Urinary bladder (tissue), 4 donors: ENCODE measurements around the gene GPR148. TPM values are rescaled to one million over a fixed set of nuclear protein-coding genes. Genes with fewer than 3 reads are reported as not detected.

ENCODE experiments used
- DNase-seq: peaks from one replicate; pipeline ENCODE4 v3.0.0-alpha.2; 2015; ENCODE audit errors: extremely low spot score
- H3K27ac ChIP-seq: one replicate; pipeline ENCODE4 v1.5.1; 2013; ENCODE audit warnings: low read depth, mild to moderate bottlenecking, moderate library complexity
- H3K36me3 ChIP-seq: one replicate; pipeline ENCODE4 v1.6.1; 2013; ENCODE audit warnings: mild to moderate bottlenecking, moderate library complexity; ENCODE audit not compliant: insufficient read depth
- H3K4me1 ChIP-seq: one replicate; pipeline ENCODE4 v1.6.1; 2013; ENCODE audit warnings: mild to moderate bottlenecking, moderate library complexity; ENCODE audit not compliant: insufficient read depth
- H3K4me3 ChIP-seq: one replicate; pipeline ENCODE4 v1.5.1; 2013; ENCODE audit warnings: low read depth, low read length
- WGBS: extraction: QIAGEN DNeasy Blood & Tissue Kit; methylation state at CpG from one replicate; pipeline ENCODE4 v1.1.7; 2013; 5-methylcytosine and 5-hydroxymethylcytosine counted together
- polyA plus RNA-seq: library from polyadenylated mRNA; stranded (reverse); fragments of 200-250 nt; gene quantifications from one replicate; pipeline ENCODE4 v1.2.3, GENCODE V29; 2013
- total RNA-seq: library from RNA; depleted of rRNA; stranded (reverse); fragments of >200 nt; gene quantifications from one replicate; pipeline ENCODE4 v1.2.3, GENCODE V29; 2014
- donor health status: healthy with polysubstance abuse.
- donor health status: healthy.

Gene GPR148
- total and polyA plus RNA-seq, 2 donors, result not detected

- H3K36me3 ChIP-seq, result no peaks in the 10 kb centered on the region
- H3K27ac ChIP-seq, result no peak overlapping the region
- 63% methylated on average over 10 of the region's 10 CpGs for WGBS
- DNase-seq, result no peak
- H3K4me3 ChIP-seq, result no peak overlapping the region
- H3K4me1 ChIP-seq, result no peaks in the 10 kb centered on the region
These were observed 31.3 kb downstream of the GPR148 start for GRCh38 chr2:130759906-130760753.

- Histone ChIP-seq H3K4me1 (no peaks in the 10 kb centered on the region), H3K4me3 (no peak overlapping the region), H3K36me3 (no peaks in the 10 kb centered on the region), H3K27ac (no peak overlapping the region)
- no peak for DNase-seq
- WGBS, result 73% methylated on average over 14 of the region's 14 CpGs
These were observed 32.2 kb downstream of the GPR148 start for GRCh38 chr2:130760754-130761751.

- WGBS, result 80% methylated on average over 37 of the region's 37 CpGs
These were observed 33.4 kb downstream of the GPR148 start for GRCh38 chr2:130762031-130762909.

GRCh38 chr2:130762910-130763385 lies 34.1 kb downstream of the GPR148 start:
- H3K27ac ChIP-seq, result no peak overlapping the region
- no peaks in the 10 kb centered on the region for H3K36me3 ChIP-seq
- no peaks in the 10 kb centered on the region for H3K4me1 ChIP-seq
- no peak overlapping the region for H3K4me3 ChIP-seq
- no peak for DNase-seq
- 85% methylated on average over 22 of the region's 22 CpGs for WGBS

More at GRCh38 chr2:130762031-130762909, 33.4 kb downstream of the GPR148 start:
- no peak overlapping the region for H3K27ac ChIP-seq
- no peaks in the 10 kb centered on the region for H3K36me3 ChIP-seq
- H3K4me1 ChIP-seq, result no peaks in the 10 kb centered on the region
- no peak for DNase-seq
- no peak overlapping the region for H3K4me3 ChIP-seq

- H3K27ac ChIP-seq, result no peak overlapping the region
- 86% methylated on average over 12 of the region's 12 CpGs for WGBS
- no peaks in the 10 kb centered on the region for H3K4me1 ChIP-seq
- no peak overlapping the region for H3K4me3 ChIP-seq
- no peaks in the 10 kb centered on the region for H3K36me3 ChIP-seq
- DNase-seq, result no peak
These were observed 34.5 kb downstream of the GPR148 start for GRCh38 chr2:130763405-130763804.

GRCh38 chr2:130764035-130764820 lies 35.4 kb downstream of the GPR148 start:
- WGBS, result 84% methylated on average over 15 of the region's 15 CpGs
- Histone ChIP-seq H3K4me1 (no peaks in the 10 kb centered on the region), H3K4me3 (no peak overlapping the region), H3K27ac (no peak overlapping the region), H3K36me3 (no peaks in the 10 kb centered on the region)
- no peak for DNase-seq

GRCh38 chr2:130764821-130765115 lies 35.9 kb downstream of the GPR148 start:
- no peaks in the 10 kb centered on the region for H3K4me1 ChIP-seq
- H3K4me3 ChIP-seq, result no peak overlapping the region
- no peak overlapping the region for H3K27ac ChIP-seq
- 85% methylated on average over 5 of the region's 5 CpGs for WGBS
- no peaks in the 10 kb centered on the region for H3K36me3 ChIP-seq
- DNase-seq, result no peak

- no peaks in the 10 kb centered on the region for H3K4me1 ChIP-seq
- DNase-seq, result no peak
- H3K27ac ChIP-seq, result no peak overlapping the region
- H3K4me3 ChIP-seq, result no peak overlapping the region
- H3K36me3 ChIP-seq, result no peaks in the 10 kb centered on the region
- 80% methylated on average over 6 of the region's 6 CpGs for WGBS
These were observed 36.6 kb downstream of the GPR148 start for GRCh38 chr2:130765464-130765863.

- Histone ChIP-seq H3K36me3 (no peaks in the 10 kb centered on the region), H3K4me3 (no peak overlapping the region), H3K4me1 (no peaks in the 10 kb centered on the region), H3K27ac (no peak overlapping the region)
- WGBS, result 86% methylated on average over 7 of the region's 7 CpGs
- DNase-seq, result no peak
These were observed 37.2 kb downstream of the GPR148 start for GRCh38 chr2:130766037-130766436.

- Histone ChIP-seq H3K36me3 (no peaks in the 10 kb centered on the region), H3K4me1 (no peaks in the 10 kb centered on the region), H3K4me3 (no peak overlapping the region), H3K27ac (no peak overlapping the region)
- WGBS, result 75% methylated on average over 12 of the region's 12 CpGs
- DNase-seq, result no peak
These were observed 38.0 kb downstream of the GPR148 start for GRCh38 chr2:130766711-130767407.

- H3K36me3 ChIP-seq, result no peaks in the 10 kb centered on the region
- DNase-seq, result no peak
- WGBS, result 59% methylated on average over 7 of the region's 7 CpGs
- H3K27ac ChIP-seq, result no peak overlapping the region
- no peak overlapping the region for H3K4me3 ChIP-seq
- H3K4me1 ChIP-seq, result no peaks in the 10 kb centered on the region
These were observed 38.5 kb downstream of the GPR148 start for GRCh38 chr2:130767408-130767775.

- Histone ChIP-seq H3K4me3 (no peak overlapping the region), H3K27ac (no peak overlapping the region), H3K4me1 (no peaks in the 10 kb centered on the region), H3K36me3 (no peaks in the 10 kb centered on the region)
- WGBS, result 83% methylated on average over 17 of the region's 17 CpGs
- DNase-seq, result no peak
These were observed 39.5 kb downstream of the GPR148 start for GRCh38 chr2:130768191-130768855.
